ENCODE measurements around the gene ADAM12.

Gene ADAM12, protein sequence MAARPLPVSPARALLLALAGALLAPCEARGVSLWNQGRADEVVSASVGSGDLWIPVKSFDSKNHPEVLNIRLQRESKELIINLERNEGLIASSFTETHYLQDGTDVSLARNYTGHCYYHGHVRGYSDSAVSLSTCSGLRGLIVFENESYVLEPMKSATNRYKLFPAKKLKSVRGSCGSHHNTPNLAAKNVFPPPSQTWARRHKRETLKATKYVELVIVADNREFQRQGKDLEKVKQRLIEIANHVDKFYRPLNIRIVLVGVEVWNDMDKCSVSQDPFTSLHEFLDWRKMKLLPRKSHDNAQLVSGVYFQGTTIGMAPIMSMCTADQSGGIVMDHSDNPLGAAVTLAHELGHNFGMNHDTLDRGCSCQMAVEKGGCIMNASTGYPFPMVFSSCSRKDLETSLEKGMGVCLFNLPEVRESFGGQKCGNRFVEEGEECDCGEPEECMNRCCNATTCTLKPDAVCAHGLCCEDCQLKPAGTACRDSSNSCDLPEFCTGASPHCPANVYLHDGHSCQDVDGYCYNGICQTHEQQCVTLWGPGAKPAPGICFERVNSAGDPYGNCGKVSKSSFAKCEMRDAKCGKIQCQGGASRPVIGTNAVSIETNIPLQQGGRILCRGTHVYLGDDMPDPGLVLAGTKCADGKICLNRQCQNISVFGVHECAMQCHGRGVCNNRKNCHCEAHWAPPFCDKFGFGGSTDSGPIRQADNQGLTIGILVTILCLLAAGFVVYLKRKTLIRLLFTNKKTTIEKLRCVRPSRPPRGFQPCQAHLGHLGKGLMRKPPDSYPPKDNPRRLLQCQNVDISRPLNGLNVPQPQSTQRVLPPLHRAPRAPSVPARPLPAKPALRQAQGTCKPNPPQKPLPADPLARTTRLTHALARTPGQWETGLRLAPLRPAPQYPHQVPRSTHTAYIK

DNA sequence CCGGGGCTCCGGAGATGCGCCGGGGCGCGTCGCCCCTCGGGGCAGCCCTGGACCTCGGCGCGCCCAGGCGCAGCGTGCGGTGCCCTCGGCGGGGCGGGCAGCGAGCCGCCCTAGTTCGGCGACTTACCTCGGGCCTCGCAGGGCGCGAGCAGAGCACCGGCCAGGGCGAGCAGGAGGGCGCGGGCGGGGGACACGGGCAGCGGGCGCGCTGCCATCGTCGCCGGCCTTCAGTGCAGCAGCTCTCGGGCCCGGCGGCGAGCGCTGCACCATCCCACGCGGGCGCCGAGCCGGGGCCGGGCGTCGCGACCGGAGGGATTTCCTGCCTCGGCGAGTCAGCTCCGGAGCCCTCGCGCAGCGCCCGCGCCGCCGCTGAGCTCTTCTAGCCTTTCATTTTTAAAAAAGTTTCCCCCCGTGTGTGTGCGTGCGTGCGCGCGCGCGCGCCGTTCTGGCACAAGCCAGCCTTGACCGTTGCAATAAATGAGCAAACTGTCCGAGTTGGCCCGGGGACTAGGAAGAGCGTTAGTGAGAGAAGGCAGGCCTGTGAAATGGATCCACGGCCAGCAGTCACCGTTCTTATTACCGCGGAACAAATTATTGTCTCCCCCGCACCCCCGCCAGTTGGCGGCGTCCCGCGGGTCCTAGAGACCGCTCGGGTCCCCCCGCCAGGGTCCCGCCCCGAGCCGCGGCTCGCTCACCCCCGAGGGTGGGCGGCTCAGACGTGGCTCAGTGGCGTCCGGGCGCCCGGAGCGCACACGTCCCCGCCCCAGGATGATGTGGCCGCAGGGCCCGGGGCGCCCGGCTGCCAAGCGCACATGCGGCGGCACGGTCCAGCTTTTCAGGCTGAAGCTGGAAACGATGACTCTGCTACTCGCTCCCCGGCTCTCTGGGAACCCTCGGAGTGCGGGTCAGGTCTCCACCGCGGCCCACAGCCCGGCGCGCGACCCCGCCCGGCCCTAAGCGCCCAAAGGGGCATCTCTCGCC is at the start of gene ADAM12:
Gene ADAM12, minus strand, starts transcription at position 547 of the 981 bp plus-strand sequence. Its CDS starts 332 bp downstream, at position 215.
- no peak for FAIRE-seq
- no peak for DNase-seq (ENCODE audit: extremely low spot score, insufficient read length, low read depth)

DNA sequence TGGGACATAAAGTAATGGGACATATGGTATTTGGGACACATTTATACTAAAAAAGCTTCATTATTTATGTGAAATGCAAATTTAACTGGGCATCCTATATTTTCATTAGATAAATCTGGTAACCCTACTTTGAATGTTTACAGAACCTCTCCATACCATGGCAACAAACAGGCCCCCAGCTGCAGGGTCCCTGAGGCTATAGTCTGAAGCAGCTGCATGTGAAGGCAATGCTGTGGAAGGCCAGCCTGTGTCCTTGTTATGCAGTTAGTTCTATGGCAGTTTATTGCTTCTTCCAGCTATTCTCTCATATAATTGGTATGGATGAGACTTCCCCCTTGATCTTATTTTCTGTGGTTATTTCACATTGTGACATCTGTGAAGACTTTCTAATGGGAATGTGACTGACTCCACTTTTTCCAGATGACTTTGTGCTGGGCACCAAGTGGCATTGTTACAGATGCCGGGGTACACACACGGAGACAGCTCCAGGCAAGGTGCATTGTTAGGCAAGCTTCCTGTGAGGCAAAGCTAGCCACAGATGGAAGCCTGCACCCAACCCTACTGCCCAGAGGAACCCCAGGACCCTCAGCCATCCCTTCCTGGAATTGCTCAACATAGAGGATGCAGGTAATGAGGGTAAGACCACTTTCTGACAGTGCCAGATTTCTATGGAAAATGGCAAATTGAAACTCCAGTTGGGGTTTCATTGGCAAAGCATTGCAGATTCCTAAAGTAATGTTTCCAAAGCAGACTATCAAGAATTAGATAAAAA is 49.5 kb upstream of the ADAM12 start:
- DNase-seq (ENCODE audit: extremely low spot score, insufficient read length, low read depth): no peak
- FAIRE-seq: no peak

DNA sequence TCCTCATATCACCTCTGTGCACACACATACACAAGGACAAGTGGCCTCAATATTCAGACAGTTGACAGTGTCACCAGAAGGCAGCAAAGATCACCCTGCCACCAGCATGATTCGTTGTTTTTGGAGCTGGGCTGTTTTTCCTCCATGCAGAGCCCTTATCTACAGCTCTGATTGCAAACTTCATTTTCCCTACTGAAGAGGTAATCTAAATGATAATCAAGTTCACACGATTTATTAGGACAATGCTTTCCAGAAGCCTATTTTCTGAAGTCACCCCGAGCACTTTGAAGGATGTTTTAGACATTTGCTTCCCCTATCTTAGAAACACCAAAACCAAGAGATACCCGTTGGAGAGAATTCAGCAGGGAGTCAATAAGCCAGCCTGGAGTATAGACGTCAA is 46.0 kb upstream of the ADAM12 start:
- FAIRE-seq (no peak), DNase-seq (ENCODE audit: extremely low spot score, insufficient read length, low read depth) (no peak)

DNA sequence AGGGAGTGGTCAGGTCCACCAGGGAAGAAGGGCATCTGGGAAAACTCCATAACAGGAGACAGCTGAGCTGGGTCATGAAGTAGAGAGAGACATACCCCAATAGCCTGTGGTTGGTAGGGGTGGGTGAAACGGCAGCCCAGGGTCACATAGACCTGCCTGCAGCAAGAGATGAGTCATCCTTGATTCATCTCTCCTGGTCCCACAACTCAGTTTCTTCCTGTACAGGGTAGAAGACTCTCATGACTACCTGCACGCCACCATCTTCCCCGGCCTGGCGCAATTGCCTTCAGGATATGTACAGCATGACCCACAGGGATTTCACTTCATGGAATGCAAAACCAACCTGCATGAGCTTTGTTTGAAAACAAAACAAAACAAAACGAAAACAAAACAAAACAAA is 45.1 kb upstream of the ADAM12 start:
- no peak for DNase-seq (ENCODE audit: extremely low spot score, insufficient read length, low read depth)
- FAIRE-seq: no peak

DNA sequence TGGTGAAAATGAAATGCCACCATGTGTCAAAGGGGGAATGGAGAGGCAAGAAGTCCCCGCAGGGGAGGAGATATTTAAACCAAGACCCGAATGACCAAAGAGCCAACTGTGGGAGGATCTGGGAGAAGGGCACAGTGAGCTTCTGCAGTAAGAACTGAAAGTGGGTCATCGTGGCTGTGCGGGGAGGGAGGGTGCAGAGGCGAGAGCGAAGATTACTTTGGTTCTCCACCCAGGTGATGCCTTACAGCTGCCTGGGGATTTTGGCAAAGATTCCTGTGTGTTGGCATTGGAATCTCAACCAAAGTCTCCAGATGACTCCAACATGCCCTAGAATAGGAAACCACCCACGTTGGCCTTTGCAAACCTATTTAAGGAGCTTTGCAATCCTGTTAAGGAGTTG is 44.2 kb upstream of the ADAM12 start:
- no peak for FAIRE-seq
- DNase-seq (ENCODE audit: extremely low spot score, insufficient read length, low read depth): no peak

DNA sequence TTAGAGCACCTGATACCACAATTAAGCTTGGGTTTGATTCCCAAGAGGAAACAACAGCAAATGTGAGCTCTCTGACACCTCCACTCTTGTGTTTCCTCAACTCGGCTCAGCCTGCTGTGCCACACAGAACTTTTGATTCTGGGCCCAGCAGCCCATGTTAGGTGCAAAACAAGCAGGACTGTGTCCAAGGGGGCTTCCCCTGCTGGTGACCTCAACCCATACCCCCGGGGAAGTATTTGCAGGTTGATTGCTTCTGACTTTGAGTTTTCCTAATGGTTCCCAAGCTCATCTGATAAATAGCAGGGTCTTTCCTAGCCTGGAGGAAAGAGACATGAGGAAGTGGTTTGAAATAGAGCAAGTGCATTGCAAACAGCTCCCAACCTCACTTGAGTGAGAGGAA is 43.5 kb upstream of the ADAM12 start:
- FAIRE-seq (no peak), DNase-seq (ENCODE audit: extremely low spot score, insufficient read length, low read depth) (no peak)

DNA sequence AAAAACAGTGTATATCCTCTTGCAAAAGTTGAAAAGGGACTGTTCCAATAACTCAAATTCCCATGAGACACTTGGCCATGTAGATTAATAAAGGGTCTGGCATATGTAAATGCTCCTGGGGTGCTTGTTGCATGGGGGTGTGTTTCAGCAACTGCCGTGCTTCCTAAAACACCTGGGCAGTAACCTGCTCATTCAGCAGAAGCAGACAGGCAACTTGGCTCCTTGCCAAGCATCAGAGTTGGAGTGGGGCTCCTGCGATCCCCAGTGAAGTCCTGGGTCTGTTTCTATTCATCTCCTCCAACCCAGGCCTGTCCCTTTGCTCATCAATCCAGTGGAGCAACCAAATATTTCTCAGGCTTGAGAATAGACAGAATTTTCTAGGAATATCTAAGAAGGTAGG is 42.2 kb upstream of the ADAM12 start:
- FAIRE-seq: no peak
- DNase-seq (ENCODE audit: extremely low spot score, insufficient read length, low read depth): no peak

DNA sequence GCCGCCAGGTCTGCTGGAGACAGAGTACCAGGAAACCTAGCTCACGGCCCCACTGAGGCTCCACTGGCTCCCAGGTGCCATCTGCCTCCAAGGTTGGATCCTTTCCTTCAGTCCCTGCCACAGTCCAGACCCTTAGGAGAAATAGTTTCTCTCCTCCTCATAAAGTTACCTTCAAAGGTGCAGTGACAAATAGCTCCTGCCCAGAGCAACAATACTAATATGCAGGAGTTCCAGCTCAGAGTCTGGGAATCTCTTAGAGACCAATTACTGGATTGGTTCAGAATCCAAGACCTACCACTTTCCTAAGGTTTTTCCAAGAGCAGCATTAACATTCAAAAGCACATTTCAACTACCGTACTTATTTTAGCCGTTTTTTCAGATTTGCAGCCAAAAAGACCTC is 41.0 kb upstream of the ADAM12 start:
- DNase-seq (ENCODE audit: extremely low spot score, insufficient read length, low read depth) (no peak), FAIRE-seq (no peak)

DNA sequence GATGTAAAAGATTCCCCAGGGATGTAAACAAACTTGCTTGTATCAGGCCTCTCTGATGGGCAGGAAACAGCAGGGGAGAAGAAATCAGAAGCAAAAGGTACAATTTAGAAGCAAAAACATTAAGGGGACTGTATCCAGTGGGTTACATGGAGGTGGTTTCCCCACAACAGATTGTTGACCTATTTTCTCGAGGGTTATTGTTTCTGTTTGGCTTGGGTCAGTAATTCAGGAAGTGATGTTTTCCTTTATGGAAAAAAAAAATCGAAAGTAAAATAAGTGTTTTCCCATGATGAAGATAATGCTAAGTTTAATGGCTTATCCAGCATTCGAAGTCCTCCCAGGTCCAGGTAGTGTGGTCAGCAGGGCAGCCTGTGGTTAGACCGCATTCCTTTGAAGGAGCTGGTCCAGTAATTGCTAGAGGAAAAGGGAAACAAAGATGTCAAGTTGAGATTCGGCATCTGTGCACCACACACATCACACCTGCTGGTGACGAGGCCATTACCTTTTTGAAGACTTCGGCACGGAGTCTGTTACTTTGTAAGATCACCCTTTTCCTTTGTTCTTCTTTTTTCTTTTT is 37.3 kb upstream of the ADAM12 start:
- no peak for FAIRE-seq
- no peak for DNase-seq (ENCODE audit: extremely low spot score, insufficient read length, low read depth)

DNA sequence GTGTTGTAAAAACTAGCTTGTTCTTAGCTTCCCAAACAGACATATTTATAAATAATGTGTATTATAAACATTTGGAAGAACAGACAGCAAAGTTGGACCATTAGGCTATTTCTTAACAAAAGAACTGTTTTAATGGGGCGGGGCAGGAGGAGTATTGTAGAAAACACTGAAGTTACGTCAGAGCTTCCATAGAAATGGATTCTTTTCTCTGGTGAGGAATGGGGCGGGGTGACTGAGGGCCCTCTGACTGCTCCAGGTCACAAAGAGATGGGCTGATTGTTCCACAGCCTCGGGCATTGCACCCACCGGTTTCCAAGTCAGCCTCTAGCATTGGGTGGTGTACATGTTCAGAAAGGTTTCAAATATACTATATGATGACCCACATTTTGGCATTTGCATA is 36.8 kb upstream of the ADAM12 start:
- no peak for DNase-seq (ENCODE audit: extremely low spot score, insufficient read length, low read depth)
- no peak for FAIRE-seq

DNA sequence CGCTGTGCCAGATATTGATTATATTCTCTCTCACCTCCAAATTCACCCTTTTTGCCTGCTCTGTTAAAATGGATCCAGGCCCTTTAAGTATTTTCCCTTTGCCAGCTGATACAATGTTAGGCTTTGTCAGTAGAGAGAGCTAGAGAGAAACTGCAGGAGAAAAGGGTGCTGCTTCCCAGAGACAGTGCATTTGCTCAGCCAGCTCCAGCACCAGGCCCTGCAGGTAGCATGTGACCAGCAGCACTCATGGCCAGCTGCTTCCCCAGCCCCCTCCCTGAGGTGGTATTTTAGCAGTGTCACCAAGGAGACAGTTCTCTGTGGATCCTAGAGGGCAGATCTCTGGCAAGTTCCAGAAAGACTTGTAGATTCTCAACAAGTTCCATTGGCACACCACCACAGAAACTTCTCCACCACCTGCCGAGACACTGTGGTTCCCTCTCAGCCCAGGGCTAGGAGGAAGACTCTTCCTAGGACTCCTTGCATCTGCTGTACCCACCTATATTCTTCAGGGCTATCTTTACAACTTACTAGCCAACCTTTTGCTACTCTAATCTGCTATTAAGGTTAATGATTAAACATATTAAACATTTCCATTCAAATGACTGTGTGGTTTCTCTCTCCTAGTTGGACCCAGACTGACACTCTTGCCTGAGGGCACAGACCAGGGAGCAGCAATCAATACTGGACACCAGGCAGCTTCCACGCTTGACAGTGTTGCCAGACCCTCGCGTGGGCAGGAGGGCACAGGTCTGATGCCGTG is 35.6 kb upstream of the ADAM12 start:
- no peak for FAIRE-seq

DNA sequence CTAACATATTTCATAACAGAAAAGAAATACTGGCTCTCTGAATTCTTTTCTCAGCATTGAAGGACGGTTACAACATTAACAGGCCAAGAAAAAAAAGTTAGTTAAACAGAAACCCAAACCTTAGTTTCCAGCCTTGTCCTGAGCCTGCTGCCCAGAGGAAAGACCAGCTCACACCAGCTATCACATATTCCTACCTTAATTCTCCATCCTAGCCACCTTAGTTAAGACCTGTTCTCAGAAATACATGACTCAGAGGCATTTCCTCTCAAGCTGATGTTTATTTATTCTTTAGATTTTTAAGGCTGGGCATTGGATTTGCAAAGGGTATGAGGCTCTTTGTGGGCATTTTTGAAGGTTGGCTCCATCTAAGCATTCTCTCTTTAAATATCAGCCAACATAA is 34.3 kb upstream of the ADAM12 start:
- FAIRE-seq: no peak
- DNase-seq (ENCODE audit: extremely low spot score, insufficient read length, low read depth): no peak

More for the DNA sequence above, 35.6 kb upstream of the ADAM12 start:
- no peak for DNase-seq (ENCODE audit: extremely low spot score, insufficient read length, low read depth)

DNA sequence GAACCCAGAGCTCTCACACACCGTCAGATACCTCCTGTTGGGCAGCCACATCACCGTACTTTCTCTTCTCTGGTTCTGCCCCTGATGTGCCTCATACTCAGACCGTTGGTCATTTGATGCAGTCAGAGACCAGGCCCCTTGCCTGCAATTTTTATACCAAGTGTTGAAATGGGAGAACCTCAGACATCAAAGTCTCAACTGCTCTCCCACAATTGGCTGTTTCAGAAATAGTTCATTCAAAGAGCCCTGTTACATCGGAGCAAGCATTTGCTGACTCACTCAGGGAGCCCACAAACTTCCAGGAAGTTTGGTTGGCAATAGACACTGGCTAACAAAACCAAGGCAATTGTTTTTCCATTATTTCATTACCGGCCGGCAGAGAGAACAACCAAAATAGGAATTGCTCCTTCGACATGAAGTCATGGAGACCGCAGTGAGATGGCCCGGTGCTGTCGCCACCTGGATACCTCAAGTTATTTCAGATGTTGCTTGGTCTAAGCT is 33.5 kb upstream of the ADAM12 start:
- DNase-seq (ENCODE audit: extremely low spot score, insufficient read length, low read depth) (no peak), FAIRE-seq (no peak)

DNA sequence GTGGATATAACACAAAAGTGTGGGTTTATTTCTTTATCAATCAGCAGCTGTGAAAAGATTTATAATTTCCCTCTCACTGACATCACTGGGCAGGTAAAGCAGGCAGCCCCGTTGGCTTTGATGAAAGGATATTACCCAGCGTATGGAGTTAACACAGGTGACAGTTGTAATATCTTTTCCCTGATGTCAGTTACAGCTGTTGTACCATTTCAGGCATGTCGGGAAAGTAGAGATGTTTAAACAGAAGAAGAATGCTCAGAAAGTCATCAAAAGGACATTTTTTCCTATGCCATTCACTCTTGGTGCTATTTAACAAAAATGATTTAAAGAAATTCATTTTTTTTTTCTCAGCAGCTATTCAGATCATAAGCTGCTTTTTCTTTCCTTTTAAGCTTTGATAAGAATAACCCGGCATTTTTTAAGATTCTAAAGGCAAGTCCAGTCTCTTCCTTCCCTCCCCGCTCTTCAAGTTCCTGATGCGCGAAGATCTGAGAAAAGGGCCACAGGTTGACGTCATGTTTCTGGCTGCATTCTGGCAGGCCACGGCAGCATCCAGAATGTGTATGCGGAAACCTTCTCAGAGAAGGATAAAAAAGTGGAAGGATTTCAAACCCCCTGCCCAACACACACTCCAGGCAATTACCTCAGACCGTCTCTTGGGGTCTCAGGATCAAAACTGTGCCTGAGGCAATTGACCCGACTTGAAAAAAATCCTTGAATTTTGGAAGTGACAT is 32.5 kb upstream of the ADAM12 start:
- DNase-seq (ENCODE audit: extremely low spot score, insufficient read length, low read depth) (no peak), FAIRE-seq (no peak)

DNA sequence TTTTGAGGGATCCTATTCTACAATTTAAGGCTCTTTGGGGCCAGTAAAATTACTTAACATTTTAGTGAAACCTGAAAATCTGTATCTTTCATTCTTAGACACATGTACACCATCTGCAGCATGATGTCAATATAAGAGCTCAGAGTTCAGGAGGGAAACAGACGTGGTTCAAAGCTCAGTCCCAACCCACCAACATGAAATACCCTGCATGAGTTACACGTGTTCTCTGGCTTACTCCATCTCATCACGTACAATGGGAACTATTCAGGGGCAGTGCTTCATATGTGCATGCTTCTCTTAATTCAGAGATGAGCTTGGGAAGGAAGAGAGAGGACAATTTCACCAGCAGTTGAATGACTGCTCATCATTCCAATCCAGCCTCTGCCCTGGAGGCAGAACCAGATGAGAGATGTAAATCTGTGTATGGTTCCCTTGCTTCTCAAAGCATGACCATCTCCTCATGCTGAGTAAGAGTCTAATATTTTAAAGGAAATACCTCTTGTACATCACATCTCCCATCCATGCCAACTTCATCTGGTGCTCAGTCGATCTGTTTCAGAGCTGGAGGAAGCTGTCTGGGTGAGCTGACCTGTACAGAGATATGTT is 29.0 kb upstream of the ADAM12 start:
- FAIRE-seq: no peak
- DNase-seq (ENCODE audit: extremely low spot score, insufficient read length, low read depth): no peak

DNA sequence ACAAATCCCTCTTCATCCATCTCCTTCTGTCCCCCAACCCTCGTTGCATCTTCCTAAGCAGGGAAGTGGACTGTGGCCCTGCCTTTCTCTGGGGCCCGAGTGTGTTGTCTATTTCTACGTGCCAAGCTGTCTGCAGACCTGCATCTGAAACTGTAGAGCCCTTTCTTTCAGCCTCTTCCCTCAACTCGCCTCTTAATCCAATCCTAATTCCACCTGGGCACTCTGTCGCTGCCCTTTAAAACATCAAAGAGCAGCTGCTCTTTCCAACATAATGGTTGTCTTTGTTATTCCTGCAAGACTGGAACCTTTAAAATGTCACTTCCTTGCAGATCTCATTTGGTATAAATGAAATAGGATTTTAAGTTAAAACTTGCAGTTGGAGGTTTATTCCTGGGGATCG is 21.5 kb upstream of the ADAM12 start:
- no peak for DNase-seq (ENCODE audit: extremely low spot score, insufficient read length, low read depth)
- FAIRE-seq: no peak

Measured in GM18507 (cell line).